GM10266 (cell line): ENCODE data around the gene LAS1L.
"Not testable (repeated sequence)": the region's sequence is repeated elsewhere in the genome, so short reads cannot be mapped to it uniquely, and the experiment has no call there.

Experiments
- DNase-seq: peaks from one replicate; pipeline ENCODE4 v3.0.0; 2012; ENCODE audit errors: extremely low spot score
- CTCF ChIP-seq: IDR thresholded peaks from 2 replicates; pipeline ENCODE4 v1.5.1; 2012; ENCODE audit warnings: mild to moderate bottlenecking, low read depth; ENCODE audit not compliant: control insufficient read depth, insufficient read depth; ENCODE audit errors: missing control alignments

LAS1L gene

GRCh38 chrX:65491620-65492019, 43.0 kb downstream of the LAS1L start:
- no peak for DNase-seq

GRCh38 chrX:65488495-65488894, 46.1 kb downstream of the LAS1L start:
- TF ChIP-seq CTCF = no peak
- DNase-seq = no peak

More at GRCh38 chrX:65491620-65492019, 43.0 kb downstream of the LAS1L start:
- no peak for TF ChIP-seq CTCF

GRCh38 chrX:65480960-65481359, 53.6 kb downstream of the LAS1L start:
- DNase-seq = no peak
- no peak for TF ChIP-seq CTCF

GRCh38 chrX:65479102-65479501, 55.5 kb downstream of the LAS1L start:
- DNase-seq = not testable (repeated sequence)

- no peak for TF ChIP-seq CTCF
- no peak for DNase-seq
Observed at GRCh38 chrX:65476564-65476963, 58.0 kb downstream of the LAS1L start.

GRCh38 chrX:65463550-65463949, 71.0 kb downstream of the LAS1L start:
- no peak for TF ChIP-seq CTCF
- DNase-seq = no peak
